ENCODE measurements around the gene STXBP1. TPM values are rescaled to one million over a fixed set of nuclear protein-coding genes. Genes with fewer than 3 reads are reported as not detected.

Gene STXBP1
- total and polyA plus RNA-seq, 2 of the 4 experiments (the other 2 are of a cell fraction) = 15.8 to 22.6 TPM

DNA sequence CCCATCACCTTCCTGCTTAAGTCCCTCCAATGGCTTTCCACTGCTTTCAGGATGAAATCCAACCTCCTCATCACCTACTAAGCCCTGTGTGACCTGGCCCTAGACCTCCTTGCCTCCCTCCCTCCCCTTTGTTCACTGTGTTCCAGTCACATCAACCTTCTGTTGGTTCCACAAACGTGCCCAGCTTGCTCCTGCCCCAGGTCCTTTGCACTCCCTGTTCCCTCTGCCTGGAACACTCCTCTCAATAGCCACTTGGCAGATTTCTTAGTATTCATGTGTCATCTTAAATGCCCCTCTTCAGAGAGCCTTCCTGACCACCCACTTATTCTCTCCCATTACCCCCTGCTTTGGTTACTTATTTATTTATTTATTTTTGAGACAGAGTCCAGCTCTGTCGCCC, 24.1 kb upstream of the STXBP1 start:
- H2BK5ac ChIP-seq (ENCODE audit: low read depth, low read length, poor library complexity, severe bottlenecking) = no peak overlapping the region
- no peak for TF ChIP-seq SMC3 (IDR thresholded peaks at IDR 0.05; ENCODE audit: low read depth, low read length)
- TF ChIP-seq CEBPB (IDR thresholded peaks at IDR 0.05; ENCODE audit: low read depth, low read length) = no peak
- TF ChIP-seq, protein P1, sequence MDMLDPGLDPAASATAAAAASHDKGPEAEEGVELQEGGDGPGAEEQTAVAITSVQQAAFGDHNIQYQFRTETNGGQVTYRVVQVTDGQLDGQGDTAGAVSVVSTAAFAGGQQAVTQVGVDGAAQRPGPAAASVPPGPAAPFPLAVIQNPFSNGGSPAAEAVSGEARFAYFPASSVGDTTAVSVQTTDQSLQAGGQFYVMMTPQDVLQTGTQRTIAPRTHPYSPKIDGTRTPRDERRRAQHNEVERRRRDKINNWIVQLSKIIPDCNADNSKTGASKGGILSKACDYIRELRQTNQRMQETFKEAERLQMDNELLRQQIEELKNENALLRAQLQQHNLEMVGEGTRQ (IDR thresholded peaks at IDR 0.05; ENCODE audit: low read depth, low read length) = no peak
- no peak for TF ChIP-seq RAD21 (IDR thresholded peaks at IDR 0.05; ENCODE audit: low read length)
- no peak overlapping the region for H2BK15ac ChIP-seq (ENCODE audit: low read depth, low read length)
- H4K8ac ChIP-seq (ENCODE audit: low read depth in 2 of 2, low read length in 2 of 2) = no peak overlapping the region
- H4K20me1 ChIP-seq (ENCODE audit: insufficient read depth, low read length) = no peaks in the 10 kb centered on the region
- H3K27ac ChIP-seq (ENCODE audit: insufficient read depth, low read length) = no peak overlapping the region
- intact Hi-C loops (cut with micrococcal nuclease) (loop anchor here (5.0 kb wide), 1 partner anchor 136 kb away; the partner anchor contains the start of genes LRSAM1 and RPL12), dilution Hi-C loops (cut with HindIII; ENCODE audit: low sequenced_read_pairs, unreplicated experiment) (no loop called here), in situ Hi-C loops (cut with MboI; ENCODE audit: low sequenced_read_pairs) (loop anchor here (5.0 kb wide), 2 partner anchors 86 to 334 kb away; no protein-coding TSS in a partner anchor)
- H2BK20ac ChIP-seq (ENCODE audit: low read depth, low read length) = no peak overlapping the region
- WGBS, 2 experiments (ENCODE audit: extremely low coverage in 2 of 2, insufficient read length in 1 of 2) = 43% methylated on average over 1 of the region's 2 CpGs; no CpG with 5 or more reads in 1 of the 2 experiments
- no peaks in the 10 kb centered on the region for H3K27me3 ChIP-seq (ENCODE audit: control insufficient read depth, insufficient read depth, low read length)
- no peaks in the 10 kb centered on the region for H3K9me3 ChIP-seq (ENCODE audit: control insufficient read depth, insufficient read depth, low read length)
- H3K79me1 ChIP-seq (ENCODE audit: low read depth in 1 of 2, low read length in 2 of 2) = peaks cover 21% of the 10 kb centered on the region in 2 experiments
- peaks cover 5% of the 10 kb centered on the region for H3K9me1 ChIP-seq (ENCODE audit: insufficient read depth, low read length)
- peak overlapping the region; percentile 56; the same call in 1 of the 2 replicates for H2AK5ac ChIP-seq (ENCODE audit: low read depth, low read length)
- H2AFZ ChIP-seq (replicated peaks; ENCODE audit: low read length, poor library complexity) = no peak overlapping the region
- no peak overlapping the region for H3K4me3 ChIP-seq (ENCODE audit: insufficient read depth, low read depth, low read length)
- H3K23ac ChIP-seq (ENCODE audit: low read depth, low read length) = peak overlapping the region; percentile 16; the same call in 1 of the 2 replicates
- H3K56ac ChIP-seq (ENCODE audit: extremely low read depth, insufficient read depth, low read length) = no peak overlapping the region
- H2BK120ac ChIP-seq (ENCODE audit: low read depth, low read length) = no peak overlapping the region
- no peak overlapping the region for H3K4ac ChIP-seq (ENCODE audit: low read depth, low read length)
- BruUV-seq (replicated peaks) = no TSS peak
- ATAC-seq (ENCODE audit: low read depth) (no peak), DNase-seq (no peak)
- no peaks in the 10 kb centered on the region for H3K36me3 ChIP-seq (ENCODE audit: control insufficient read depth, insufficient read depth, low read length)
- no peak overlapping the region for H3K9ac ChIP-seq (ENCODE audit: low read depth, low read length)
- peaks cover 5% of the 10 kb centered on the region for H3K4me1 ChIP-seq (ENCODE audit: control insufficient read depth, insufficient read depth, low read length)
- H4K5ac ChIP-seq (ENCODE audit: low read depth, low read length) = no peak overlapping the region
- no peak overlapping the region for H3K4me2 ChIP-seq (ENCODE audit: low read depth, low read length)
- CTCF ChIA-PET = no interaction called here
- H4K91ac ChIP-seq (ENCODE audit: insufficient read depth, low read depth, low read length) = no peak overlapping the region
- H3K14ac ChIP-seq (replicated peaks; ENCODE audit: low read depth, low read length) = no peak overlapping the region
- H2AK9ac ChIP-seq (replicated peaks; ENCODE audit: low read depth, low read length, poor library complexity) = peak overlapping the region; percentile 48
- POLR2A ChIA-PET (ENCODE audit: unreplicated experiment) = no interaction called here
- no peak overlapping the region for H3K18ac ChIP-seq (ENCODE audit: low read depth, low read length)
